ENCODE data around the gene IFNL4. TPM values are rescaled to one million over a fixed set of nuclear protein-coding genes. Genes with fewer than 3 reads are reported as not detected.
"Not testable (repeated sequence)": the region's sequence is repeated elsewhere in the genome, so short reads cannot be mapped to it uniquely, and the experiment has no call there.

Gene IFNL4
- total RNA-seq, 2 experiments from 2014 or later, result not detected

DNA sequence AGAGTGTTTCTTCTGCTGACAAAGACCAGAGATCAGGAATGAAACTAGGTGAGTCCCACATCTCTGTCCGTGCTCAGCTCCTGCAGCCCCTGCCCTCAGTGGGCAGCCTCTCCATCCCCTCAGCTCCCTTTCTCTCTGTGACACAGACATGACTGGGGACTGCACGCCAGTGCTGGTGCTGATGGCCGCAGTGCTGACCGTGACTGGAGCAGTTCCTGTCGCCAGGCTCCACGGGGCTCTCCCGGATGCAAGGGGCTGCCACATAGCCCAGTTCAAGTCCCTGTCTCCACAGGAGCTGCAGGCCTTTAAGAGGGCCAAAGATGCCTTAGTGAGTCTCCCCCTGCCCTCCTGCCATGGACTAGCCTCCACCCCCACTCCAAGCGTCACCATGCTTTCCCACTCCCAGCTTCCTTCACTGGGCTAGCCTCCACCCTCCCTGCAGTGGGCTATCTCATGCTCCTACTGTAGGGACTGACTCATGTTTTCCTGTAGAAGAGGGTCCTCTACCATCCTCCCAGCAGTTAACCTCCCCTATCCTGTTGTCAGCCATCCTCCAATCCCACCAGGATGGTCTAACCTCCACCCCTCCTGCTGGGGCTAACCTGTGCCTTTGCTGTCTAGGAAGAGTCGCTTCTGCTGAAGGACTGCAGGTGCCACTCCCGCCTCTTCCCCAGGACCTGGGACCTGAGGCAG, 20.0 kb upstream of the IFNL4 start:
- H3K27ac Mint-ChIP-seq; H3K4me1 Mint-ChIP-seq; H3K9me3 Mint-ChIP-seq; POLR2A ChIA-PET; H3K36me3 Mint-ChIP-seq; DNase-seq; H3K4me3 Mint-ChIP-seq; ATAC-seq (ENCODE audit: low read depth): not testable (repeated sequence)
- peaks cover 25% of the 10 kb centered on the region for H3K27me3 Mint-ChIP-seq

- H3K27ac Mint-ChIP-seq, H3K9me3 Mint-ChIP-seq, H3K36me3 Mint-ChIP-seq, DNase-seq, POLR2A ChIA-PET, H3K4me1 Mint-ChIP-seq, H3K4me3 Mint-ChIP-seq: not testable (repeated sequence)
- peak; percentile 69 for ATAC-seq (ENCODE audit: low read depth)
- peaks cover 31% of the 10 kb centered on the region for H3K27me3 Mint-ChIP-seq
These were observed 19.4 kb upstream of the IFNL4 start, which contains the start of gene IFNL2 for GRCh38 chr19:39268085-39268484. Gene IFNL2 (plus strand): TSS chr19:39268396. CDS start chr19:39268569, 173 bp downstream.

DNA sequence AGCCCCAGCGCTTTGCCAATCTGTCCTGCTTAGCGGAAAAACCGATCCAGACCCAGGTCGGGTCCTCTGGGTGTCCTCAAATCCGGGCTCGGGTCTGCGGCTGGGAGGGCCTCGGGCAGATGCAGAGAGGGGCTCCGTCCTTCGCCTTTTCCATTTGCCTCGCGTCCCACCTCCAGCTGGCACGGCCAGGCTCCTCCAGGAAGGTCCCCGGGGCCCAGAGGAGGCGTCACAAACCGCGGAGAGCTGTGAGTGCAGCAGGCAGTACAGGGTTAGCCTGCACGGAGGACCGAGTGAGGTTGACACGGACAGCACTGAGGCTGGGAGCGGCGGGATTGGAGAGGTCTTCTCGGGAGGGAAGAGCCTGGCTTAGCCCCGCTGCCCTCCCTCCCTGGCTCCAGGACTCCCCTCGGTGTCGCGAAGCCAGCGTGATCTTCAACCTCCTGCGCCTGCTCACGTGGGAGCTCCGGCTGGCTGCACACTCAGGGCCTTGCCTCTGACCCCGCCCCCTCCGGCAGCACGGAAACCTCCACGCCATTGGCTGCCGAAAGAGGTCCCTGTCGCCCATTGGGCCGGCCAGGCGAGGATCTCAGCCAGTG, 16.8 kb upstream of the IFNL4 start:
- H3K4me3 Mint-ChIP-seq, result no peak overlapping the region
- no peaks in the 10 kb centered on the region for H3K9me3 Mint-ChIP-seq
- H3K27me3 Mint-ChIP-seq, result peaks cover 49% of the 10 kb centered on the region
- DNase-seq (no peak), ATAC-seq (ENCODE audit: low read depth) (peak; percentile 15)
- POLR2A ChIA-PET, result no interaction called here
- H3K27ac Mint-ChIP-seq, result no peak overlapping the region
- H3K4me1 Mint-ChIP-seq, result peaks cover 2% of the 10 kb centered on the region
- no peaks in the 10 kb centered on the region for H3K36me3 Mint-ChIP-seq

- no peaks in the 10 kb centered on the region for H3K36me3 Mint-ChIP-seq
- ATAC-seq (ENCODE audit: low read depth) (no peak), DNase-seq (no peak)
- no peak overlapping the region for H3K27ac Mint-ChIP-seq
- peaks cover 50% of the 10 kb centered on the region for H3K27me3 Mint-ChIP-seq
- H3K4me1 Mint-ChIP-seq, result peaks cover 2% of the 10 kb centered on the region
- H3K4me3 Mint-ChIP-seq, result no peak overlapping the region
- no peaks in the 10 kb centered on the region for H3K9me3 Mint-ChIP-seq
- POLR2A ChIA-PET, result no interaction called here
These were observed 15.9 kb upstream of the IFNL4 start for GRCh38 chr19:39264306-39265290.

GRCh38 chr19:39263912-39264305, 15.3 kb upstream of the IFNL4 start:
- ATAC-seq (ENCODE audit: low read depth), result no peak
- no peaks in the 10 kb centered on the region for H3K9me3 Mint-ChIP-seq
- H3K4me1 Mint-ChIP-seq, result peaks cover 2% of the 10 kb centered on the region
- no peaks in the 10 kb centered on the region for H3K36me3 Mint-ChIP-seq
- POLR2A ChIA-PET, result no interaction called here
- H3K27me3 Mint-ChIP-seq, result peaks cover 49% of the 10 kb centered on the region
- no peak overlapping the region for H3K27ac Mint-ChIP-seq
- no peak overlapping the region for H3K4me3 Mint-ChIP-seq
- no peak for DNase-seq

- H3K27me3 Mint-ChIP-seq, result peaks cover 48% of the 10 kb centered on the region
- no peak overlapping the region for H3K27ac Mint-ChIP-seq
- H3K9me3 Mint-ChIP-seq, result no peaks in the 10 kb centered on the region
- POLR2A ChIA-PET, result no interaction called here
- H3K4me3 Mint-ChIP-seq, result no peak overlapping the region
- no peak for DNase-seq
- peaks cover 5% of the 10 kb centered on the region for H3K4me1 Mint-ChIP-seq
- no peaks in the 10 kb centered on the region for H3K36me3 Mint-ChIP-seq
- no peak for ATAC-seq (ENCODE audit: low read depth)
These were observed 13.8 kb upstream of the IFNL4 start for GRCh38 chr19:39262496-39262895.

GRCh38 chr19:39261704-39262103, 13.0 kb upstream of the IFNL4 start:
- ATAC-seq (ENCODE audit: low read depth) (no peak), DNase-seq (no peak)
- H3K36me3 Mint-ChIP-seq, result no peaks in the 10 kb centered on the region
- H3K4me1 Mint-ChIP-seq, result peaks cover 3% of the 10 kb centered on the region
- peaks cover 50% of the 10 kb centered on the region for H3K27me3 Mint-ChIP-seq
- H3K27ac Mint-ChIP-seq, result no peak overlapping the region
- no peaks in the 10 kb centered on the region for H3K9me3 Mint-ChIP-seq
- no peak overlapping the region for H3K4me3 Mint-ChIP-seq
- POLR2A ChIA-PET, result no interaction called here

- Mint-ChIP-seq H3K36me3 (no peaks in the 10 kb centered on the region), H3K27ac (no peak overlapping the region), H3K27me3 (peaks cover 27% of the 10 kb centered on the region), H3K4me3 (no peak overlapping the region), H3K9me3 (no peaks in the 10 kb centered on the region), H3K4me1 (peaks cover 10% of the 10 kb centered on the region)
- ATAC-seq (ENCODE audit: low read depth), result no peak
- no peak for DNase-seq
- POLR2A ChIA-PET, result no interaction called here
These were observed 8.6 kb upstream of the IFNL4 start for GRCh38 chr19:39257227-39257626.

DNA sequence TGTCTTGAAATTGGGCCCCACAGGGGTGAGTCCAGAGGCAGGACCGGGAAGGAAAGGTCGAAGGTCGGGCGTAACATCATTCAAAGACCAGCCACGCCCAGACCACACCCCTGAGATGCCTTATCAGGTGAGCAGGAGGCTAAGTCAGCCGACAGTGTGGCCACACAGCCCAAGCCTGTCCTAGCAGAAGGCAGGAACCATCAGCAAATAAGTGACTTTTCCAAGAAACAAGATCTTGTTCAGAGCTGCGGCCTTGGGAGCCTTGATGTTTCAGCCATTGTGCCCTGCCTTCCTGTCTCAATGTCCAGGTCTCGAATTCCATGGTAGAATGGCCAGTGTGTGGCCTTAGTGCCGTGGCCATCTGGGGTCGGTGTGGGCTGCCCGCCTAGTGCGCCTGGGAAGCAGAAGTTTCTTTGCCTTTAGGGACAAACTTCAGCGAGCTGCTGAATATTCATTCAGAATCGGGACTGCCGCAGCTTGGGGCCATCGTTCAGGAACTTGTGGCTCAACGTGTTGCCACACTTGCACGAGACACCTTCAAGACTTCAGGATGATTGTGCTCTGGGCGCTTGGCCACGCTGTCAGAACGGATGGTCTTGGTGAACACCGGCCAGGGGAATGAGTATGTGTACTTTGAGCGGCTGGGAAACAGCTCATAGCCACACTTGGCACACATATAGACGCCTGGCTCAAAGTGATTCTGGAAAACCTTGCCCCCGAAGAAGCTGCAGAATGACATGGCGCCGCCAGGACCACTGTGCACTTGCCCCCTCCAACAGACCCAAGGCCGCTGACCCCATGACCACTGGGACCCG, 6.1 kb upstream of the IFNL4 start:
- Mint-ChIP-seq H3K27ac (no peak overlapping the region), H3K27me3 (peaks cover 13% of the 10 kb centered on the region), H3K9me3 (no peaks in the 10 kb centered on the region), H3K4me3 (no peak overlapping the region), H3K36me3 (no peaks in the 10 kb centered on the region), H3K4me1 (peaks cover 12% of the 10 kb centered on the region)
- POLR2A ChIA-PET, result interaction anchor here (1.2 kb wide), 1 partner anchor 27 kb away, joined by 3 read pairs; no protein-coding TSS in a partner anchor
- ATAC-seq (ENCODE audit: low read depth), result no peak
- DNase-seq, result no peak

GRCh38 chr19:39253374-39254149, 4.9 kb upstream of the IFNL4 start:
- H3K27me3 Mint-ChIP-seq, result peaks cover 14% of the 10 kb centered on the region
- ATAC-seq (ENCODE audit: low read depth) (no peak), DNase-seq (no peak)
- POLR2A ChIA-PET, result interaction anchor here (1.2 kb wide), 1 partner anchor 26 kb away, joined by 3 read pairs; no protein-coding TSS in a partner anchor
- no peaks in the 10 kb centered on the region for H3K36me3 Mint-ChIP-seq
- no peaks in the 10 kb centered on the region for H3K9me3 Mint-ChIP-seq
- no peak overlapping the region for H3K4me3 Mint-ChIP-seq
- peak overlapping the region; percentile 26 for H3K27ac Mint-ChIP-seq
- H3K4me1 Mint-ChIP-seq, result peaks cover 12% of the 10 kb centered on the region

DNA sequence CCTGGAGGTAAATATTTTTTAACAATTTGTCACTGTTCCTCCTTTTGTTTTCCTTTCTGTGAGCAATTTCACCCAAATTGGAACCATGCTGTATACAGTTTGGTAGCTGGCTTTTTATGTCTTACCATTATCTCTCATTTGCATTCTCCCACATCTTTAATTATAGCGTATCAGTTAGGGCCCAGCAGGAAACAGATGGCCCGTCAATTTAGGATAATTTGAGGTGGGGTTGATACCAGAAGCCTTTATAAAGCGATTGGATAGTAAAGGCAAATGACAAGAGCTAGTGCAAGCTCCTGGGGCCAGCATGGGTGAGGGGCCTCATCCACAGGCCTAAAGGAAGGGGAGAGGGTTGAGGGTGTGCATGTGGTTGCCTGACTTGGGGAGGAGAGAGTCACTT, 3.8 kb upstream of the IFNL4 start:
- Mint-ChIP-seq H3K9me3 (no peaks in the 10 kb centered on the region), H3K27ac (no peak overlapping the region), H3K27me3 (peaks cover 14% of the 10 kb centered on the region), H3K36me3 (no peaks in the 10 kb centered on the region), H3K4me3 (no peak overlapping the region), H3K4me1 (peaks cover 9% of the 10 kb centered on the region)
- ATAC-seq (ENCODE audit: low read depth) (no peak), DNase-seq (no peak)
- POLR2A ChIA-PET, result no interaction called here

DNA sequence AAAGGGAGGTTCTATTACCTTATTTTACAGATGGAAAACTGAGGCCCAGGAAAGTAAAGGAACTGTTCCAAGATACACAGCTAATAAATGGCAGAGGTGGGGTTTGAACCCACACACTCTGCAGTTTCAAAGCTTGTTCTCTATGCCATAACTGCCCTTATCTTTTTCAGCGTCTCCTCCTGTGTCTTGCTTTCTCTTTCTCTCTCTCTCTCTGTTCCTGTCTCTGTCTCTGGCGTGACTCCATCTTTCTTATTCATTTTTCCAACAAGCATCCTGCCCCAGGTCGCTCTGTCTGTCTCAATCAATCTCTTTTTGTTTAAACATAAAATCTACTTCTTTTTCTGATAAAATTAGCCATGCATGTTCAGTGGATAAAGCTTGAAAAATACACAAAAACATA, 3.2 kb upstream of the IFNL4 start:
- DNase-seq (no peak), ATAC-seq (ENCODE audit: low read depth) (no peak)
- no peak overlapping the region for H3K4me3 Mint-ChIP-seq
- POLR2A ChIA-PET, result interaction anchor here (0.5 kb wide), 1 partner anchor 46 kb away, joined by 3 read pairs; no protein-coding TSS in a partner anchor
- H3K36me3 Mint-ChIP-seq, result no peaks in the 10 kb centered on the region
- H3K9me3 Mint-ChIP-seq, result no peaks in the 10 kb centered on the region
- peaks cover 18% of the 10 kb centered on the region for H3K27me3 Mint-ChIP-seq
- peaks cover 9% of the 10 kb centered on the region for H3K4me1 Mint-ChIP-seq
- no peak overlapping the region for H3K27ac Mint-ChIP-seq
